HG03060 (cell line): ENCODE results near the gene RSAD1.
"Not testable (repeated sequence)": the region's sequence is repeated elsewhere in the genome, so short reads cannot be mapped to it uniquely, and the experiment has no call there.

Source experiments
- ATAC-seq: cut with Tn5 transposase; IDR thresholded peaks from one replicate; pipeline ENCODE4 v1.9.1; 2021; ENCODE audit warnings: low read depth, moderate number of reproducible peaks; ENCODE audit not compliant: unreplicated experiment

RSAD1 gene

GRCh38 chr17:50471009-50471905, 7.4 kb upstream of the RSAD1 start:
- ATAC-seq, result no peak

DNA sequence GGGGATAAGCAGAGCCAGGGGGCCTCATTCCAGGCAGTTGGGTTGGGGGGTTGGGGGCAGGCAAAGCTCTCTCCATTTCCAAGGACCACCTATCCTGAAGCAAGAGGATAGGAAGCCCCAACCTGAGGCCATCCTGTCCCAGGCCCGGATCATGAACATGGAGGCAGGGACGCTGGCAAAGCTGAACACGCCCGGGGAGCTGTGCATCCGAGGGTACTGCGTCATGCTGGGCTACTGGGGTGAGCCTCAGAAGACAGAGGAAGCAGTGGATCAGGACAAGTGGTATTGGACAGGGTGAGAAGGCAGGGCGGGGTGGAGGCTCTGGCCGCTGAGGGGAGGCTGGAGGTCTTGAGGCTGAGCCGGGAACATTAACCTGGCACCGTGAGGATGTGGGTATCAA, 6.4 kb upstream of the RSAD1 start:
- no peak for ATAC-seq

- not testable (repeated sequence) for ATAC-seq
Measured at GRCh38 chr17:50472761-50473161, 5.9 kb upstream of the RSAD1 start.

DNA sequence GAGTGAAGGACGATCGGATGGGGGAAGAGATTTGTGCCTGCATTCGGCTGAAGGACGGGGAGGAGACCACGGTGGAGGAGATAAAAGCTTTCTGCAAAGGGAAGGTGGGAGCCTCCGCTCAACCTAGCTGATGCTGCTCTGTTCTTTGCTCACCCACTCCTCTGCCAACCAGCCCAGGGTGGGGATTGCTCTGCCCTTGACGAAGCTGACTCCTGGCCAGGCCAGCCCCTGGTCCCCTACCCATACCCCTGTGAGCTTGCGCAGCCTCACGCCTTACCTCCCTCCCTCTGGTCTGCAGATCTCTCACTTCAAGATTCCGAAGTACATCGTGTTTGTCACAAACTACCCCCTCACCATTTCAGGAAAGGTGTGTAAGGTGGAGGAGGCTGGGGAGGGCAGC, 4.8 kb upstream of the RSAD1 start:
- ATAC-seq, result no peak

- no peak for ATAC-seq
Measured at GRCh38 chr17:50474523-50474922, 4.1 kb upstream of the RSAD1 start.

GRCh38 chr17:50475362-50475761, 3.3 kb upstream of the RSAD1 start:
- ATAC-seq, result no peak

GRCh38 chr17:50475775-50476544, 2.7 kb upstream of the RSAD1 start:
- not testable (repeated sequence) for ATAC-seq

DNA sequence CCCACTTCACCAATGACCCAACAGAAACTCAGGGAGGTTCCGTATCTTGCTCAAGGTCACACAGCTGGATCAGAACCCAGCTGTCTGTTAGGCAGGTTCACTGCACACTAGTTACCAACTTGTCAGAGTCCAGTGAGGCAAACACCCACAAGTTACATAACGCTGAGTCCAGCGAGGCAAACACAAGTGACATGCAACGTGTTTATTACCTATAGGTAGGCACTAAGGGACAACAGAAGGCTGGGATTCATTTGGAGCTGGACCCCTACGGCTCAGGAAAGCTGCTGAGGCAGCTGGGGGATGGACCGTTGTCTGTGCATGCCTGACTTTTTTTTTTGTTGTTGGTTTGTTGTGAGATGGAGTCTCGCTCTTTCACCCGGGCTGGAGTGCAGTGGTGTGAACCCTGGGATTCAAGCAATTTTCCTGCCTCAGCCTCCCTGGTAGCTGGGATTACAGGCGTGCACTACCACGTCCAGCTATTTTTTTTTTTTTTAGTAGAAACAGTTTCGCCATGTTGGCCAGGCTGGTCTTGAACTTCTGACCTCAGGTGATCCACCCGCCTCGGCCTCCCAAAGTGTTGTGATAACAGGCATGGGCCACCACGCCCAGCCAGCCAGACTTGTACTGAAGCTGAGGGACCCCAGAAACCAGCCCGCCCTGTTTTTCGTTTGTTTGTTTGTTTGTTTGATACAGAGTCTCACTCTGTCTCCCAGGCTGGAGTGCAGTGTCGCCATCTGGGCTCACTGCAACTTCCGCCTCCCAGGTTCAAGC, 1.9 kb upstream of the RSAD1 start:
- ATAC-seq, result no peak

GRCh38 chr17:50477976-50478375, 684 bp upstream of the RSAD1 start:
- no peak for ATAC-seq

GRCh38 chr17:50479522-50480141, 972 bp downstream of the RSAD1 start:
- no peak for ATAC-seq

GRCh38 chr17:50480142-50480764, 1.6 kb downstream of the RSAD1 start:
- ATAC-seq, result no peak

DNA sequence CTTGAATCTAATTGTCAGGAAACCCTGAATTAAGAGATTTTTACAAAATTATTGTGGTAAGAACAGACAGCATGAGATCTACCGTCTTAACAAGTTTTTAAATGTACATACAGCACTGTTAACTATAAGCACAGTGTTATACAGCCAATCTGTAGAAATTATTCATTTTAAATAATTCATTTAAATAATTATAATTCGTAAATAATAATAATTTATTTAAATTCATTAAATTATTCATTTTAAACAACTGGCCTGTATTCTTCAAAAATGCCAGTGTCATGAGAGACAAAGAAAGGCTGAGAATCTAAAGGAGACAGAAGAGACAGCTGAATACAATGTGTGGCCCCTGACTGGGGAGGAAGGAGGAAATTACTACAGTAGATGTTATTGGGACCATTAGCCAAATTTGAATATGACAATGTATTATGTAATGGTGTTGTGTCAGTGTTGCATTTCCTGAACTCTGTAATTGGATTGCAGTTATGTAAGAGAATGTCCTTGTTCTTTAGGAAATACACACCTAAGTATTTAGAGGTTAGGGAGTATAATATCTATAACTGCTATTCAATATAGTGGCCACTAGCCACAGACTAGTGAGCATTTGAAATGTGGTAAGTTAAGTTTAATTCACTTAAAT, 2.3 kb downstream of the RSAD1 start:
- ATAC-seq, result no peak

- no peak for ATAC-seq
Measured at GRCh38 chr17:50481648-50482047, 3.0 kb downstream of the RSAD1 start.

GRCh38 chr17:50482110-50482509, 3.5 kb downstream of the RSAD1 start:
- no peak for ATAC-seq

- ATAC-seq, result no peak
Measured at GRCh38 chr17:50482516-50482915, 3.9 kb downstream of the RSAD1 start.

GRCh38 chr17:50483266-50483665, 4.6 kb downstream of the RSAD1 start:
- no peak for ATAC-seq

DNA sequence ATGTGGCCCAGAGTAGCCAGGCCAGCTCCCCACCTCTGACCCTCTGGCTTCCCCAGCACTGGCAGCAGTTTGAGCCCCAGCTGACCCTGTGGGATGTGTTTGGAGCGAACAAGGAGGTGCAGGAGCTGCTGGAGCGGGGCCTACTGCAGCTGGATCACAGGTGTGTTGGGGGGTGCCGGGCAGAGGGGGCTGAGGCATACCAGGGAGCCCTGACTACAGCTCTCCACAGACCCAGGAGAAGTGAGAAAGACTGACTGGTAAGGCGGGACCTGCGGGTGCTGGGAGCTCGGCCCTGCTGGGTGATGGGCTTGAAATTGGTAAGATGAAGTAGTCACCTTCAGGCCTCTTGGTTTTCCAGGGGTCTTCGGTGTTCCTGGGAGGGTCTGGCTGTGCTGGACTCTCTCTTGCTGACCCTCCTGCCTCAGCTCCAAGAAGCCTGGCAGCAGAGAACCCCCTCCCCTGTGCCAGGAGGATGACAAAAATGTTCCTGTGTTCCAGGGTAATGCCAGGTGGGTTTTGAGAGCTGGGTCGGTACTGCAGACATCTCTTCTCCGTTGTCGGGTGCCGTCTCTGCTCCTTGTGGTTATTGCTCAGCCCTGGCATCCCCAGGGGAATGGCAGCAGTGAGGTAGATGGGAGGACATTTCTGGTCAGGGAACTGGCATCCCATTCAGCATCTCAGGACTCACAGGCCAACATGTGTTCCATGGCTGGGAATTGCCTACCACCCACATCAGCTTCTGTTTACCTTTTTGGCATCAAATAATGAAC, 5.9 kb downstream of the RSAD1 start:
- ATAC-seq, result no peak

- no peak for ATAC-seq
Measured at GRCh38 chr17:50487213-50488096, 8.8 kb downstream of the RSAD1 start.
